Femur (tissue), 1 donor: Measurements from ENCODE around the gene RAP2B.

ENCODE experiments used
- DNase-seq: peaks from one replicate; pipeline ENCODE4 v3.0.0-alpha.2; 2017

The RAP2B gene

GRCh38 chr3:153209596-153209995, 47.6 kb downstream of the RAP2B start:
- peak; percentile 31 for DNase-seq

- no peak for DNase-seq
These were observed 48.1 kb downstream of the RAP2B start for GRCh38 chr3:153210146-153210545.

- DNase-seq = no peak
These were observed 48.6 kb downstream of the RAP2B start for GRCh38 chr3:153210660-153211059.

GRCh38 chr3:153215497-153215896, 53.5 kb downstream of the RAP2B start:
- DNase-seq = no peak

- DNase-seq = peak; percentile 58
These were observed 53.9 kb downstream of the RAP2B start for GRCh38 chr3:153215966-153216365.

- no peak for DNase-seq
These were observed 54.9 kb downstream of the RAP2B start for GRCh38 chr3:153216928-153217327.

GRCh38 chr3:153219146-153219545, 57.1 kb downstream of the RAP2B start:
- no peak for DNase-seq
